Fibroblast of the conjunctiva (primary cell): Measurements from ENCODE around the gene CFAP90.

Experiments
- DNase-seq: peaks from one replicate; pipeline ENCODE4 v3.0.0-alpha.2; 2010; ENCODE audit warnings: low read depth

The CFAP90 gene

GRCh38 chr5:7868427-7868772, 17.5 kb upstream of the CFAP90 start:
- no peak for DNase-seq

GRCh38 chr5:7867260-7867659, 16.3 kb upstream of the CFAP90 start:
- DNase-seq: no peak

- DNase-seq: no peak
Measured at GRCh38 chr5:7866196-7866595, 15.3 kb upstream of the CFAP90 start.

GRCh38 chr5:7857926-7858632, 7.1 kb upstream of the CFAP90 start:
- DNase-seq: no peak

GRCh38 chr5:7857361-7857760, 6.4 kb upstream of the CFAP90 start:
- no peak for DNase-seq

- no peak for DNase-seq
Measured at GRCh38 chr5:7856855-7857254, 5.9 kb upstream of the CFAP90 start.

GRCh38 chr5:7855611-7856010, 4.7 kb upstream of the CFAP90 start:
- DNase-seq: no peak

- no peak for DNase-seq
Measured at GRCh38 chr5:7852988-7853387, 2.1 kb upstream of the CFAP90 start.

- no peak for DNase-seq
Measured at GRCh38 chr5:7852542-7852941, 1.6 kb upstream of the CFAP90 start.

GRCh38 chr5:7851617-7852289, 820 bp upstream of the CFAP90 start:
- DNase-seq: no peak

GRCh38 chr5:7851240-7851592, 283 bp upstream of the CFAP90 start:
- DNase-seq: no peak

GRCh38 chr5:7849681-7850394, 1.1 kb downstream of the CFAP90 start:
- DNase-seq: no peak

- DNase-seq: no peak
Measured at GRCh38 chr5:7848296-7848695, 2.6 kb downstream of the CFAP90 start.

- no peak for DNase-seq
Measured at GRCh38 chr5:7846327-7846726, 4.6 kb downstream of the CFAP90 start.

- DNase-seq: no peak
Measured at GRCh38 chr5:7845557-7845956, 5.4 kb downstream of the CFAP90 start.

- no peak for DNase-seq
Measured at GRCh38 chr5:7844901-7845300, 6.0 kb downstream of the CFAP90 start.

GRCh38 chr5:7842531-7842930, 8.4 kb downstream of the CFAP90 start:
- DNase-seq: no peak

- no peak for DNase-seq
Measured at GRCh38 chr5:7837403-7837802, 13.5 kb downstream of the CFAP90 start.

GRCh38 chr5:7834982-7835381, 16.0 kb downstream of the CFAP90 start:
- no peak for DNase-seq

GRCh38 chr5:7828269-7828668, 22.7 kb downstream of the CFAP90 start:
- DNase-seq: no peak

- DNase-seq: peak; percentile 17
Measured at GRCh38 chr5:7827610-7828009, 23.3 kb downstream of the CFAP90 start.

GRCh38 chr5:7825630-7826029, 25.3 kb downstream of the CFAP90 start:
- no peak for DNase-seq

GRCh38 chr5:7824995-7825394, 25.9 kb downstream of the CFAP90 start:
- DNase-seq: no peak

- no peak for DNase-seq
Measured at GRCh38 chr5:7823594-7823993, 27.3 kb downstream of the CFAP90 start.
